SIG-M5 treated with dmso at 0.1 percent for 504 hours (cell line): Measurements from ENCODE around the gene TEDC2.
A peak's percentile ranks its signal among the peaks of the same experiment; 100 is the strongest.

ENCODE experiments used
- DNase-seq: peaks from one replicate; lab custom pipeline; 2025; ENCODE audit not compliant: unreplicated experiment; lab: John Stamatoyannopoulos, UW

The TEDC2 gene

GRCh38 chr16:2494616-2495015 is 34.7 kb downstream of the TEDC2 start:
- no peak for DNase-seq

GRCh38 chr16:2495041-2495440 is 35.1 kb downstream of the TEDC2 start:
- no peak for DNase-seq

- DNase-seq, result no peak
These were observed 36.6 kb downstream of the TEDC2 start for GRCh38 chr16:2496223-2497115.

GRCh38 chr16:2497116-2497630 is 37.3 kb downstream of the TEDC2 start:
- DNase-seq, result no peak

- no peak for DNase-seq
These were observed 38.0 kb downstream of the TEDC2 start for GRCh38 chr16:2497695-2498484.

- DNase-seq, result no peak
These were observed 38.8 kb downstream of the TEDC2 start for GRCh38 chr16:2498531-2499253.

- no peak for DNase-seq
These were observed 39.5 kb downstream of the TEDC2 start for GRCh38 chr16:2499454-2499853.

GRCh38 chr16:2499890-2500429 is 40.1 kb downstream of the TEDC2 start:
- no peak for DNase-seq

- no peak for DNase-seq
These were observed 40.6 kb downstream of the TEDC2 start for GRCh38 chr16:2500430-2500917.

- peak; percentile 53 for DNase-seq
These were observed 41.2 kb downstream of the TEDC2 start for GRCh38 chr16:2500918-2501750.

- no peak for DNase-seq
These were observed 42.3 kb downstream of the TEDC2 start for GRCh38 chr16:2501946-2502895.

GRCh38 chr16:2505695-2506094 is 45.8 kb downstream of the TEDC2 start:
- no peak for DNase-seq

GRCh38 chr16:2507052-2507659 is 47.2 kb downstream of the TEDC2 start:
- no peak for DNase-seq

- DNase-seq, result no peak
These were observed 47.8 kb downstream of the TEDC2 start for GRCh38 chr16:2507665-2508064.

- DNase-seq, result no peak
These were observed 49.0 kb downstream of the TEDC2 start for GRCh38 chr16:2508722-2509400.

GRCh38 chr16:2511128-2511800 is 51.4 kb downstream of the TEDC2 start:
- no peak for DNase-seq
